HG02870 (cell line): ENCODE data around the gene CARD11.

Experiments
- ATAC-seq: cut with Tn5 transposase; IDR thresholded peaks from one replicate; pipeline ENCODE4 v1.9.1; 2021; ENCODE audit warnings: mild to moderate bottlenecking, moderate library complexity; ENCODE audit not compliant: unreplicated experiment

The CARD11 gene

DNA sequence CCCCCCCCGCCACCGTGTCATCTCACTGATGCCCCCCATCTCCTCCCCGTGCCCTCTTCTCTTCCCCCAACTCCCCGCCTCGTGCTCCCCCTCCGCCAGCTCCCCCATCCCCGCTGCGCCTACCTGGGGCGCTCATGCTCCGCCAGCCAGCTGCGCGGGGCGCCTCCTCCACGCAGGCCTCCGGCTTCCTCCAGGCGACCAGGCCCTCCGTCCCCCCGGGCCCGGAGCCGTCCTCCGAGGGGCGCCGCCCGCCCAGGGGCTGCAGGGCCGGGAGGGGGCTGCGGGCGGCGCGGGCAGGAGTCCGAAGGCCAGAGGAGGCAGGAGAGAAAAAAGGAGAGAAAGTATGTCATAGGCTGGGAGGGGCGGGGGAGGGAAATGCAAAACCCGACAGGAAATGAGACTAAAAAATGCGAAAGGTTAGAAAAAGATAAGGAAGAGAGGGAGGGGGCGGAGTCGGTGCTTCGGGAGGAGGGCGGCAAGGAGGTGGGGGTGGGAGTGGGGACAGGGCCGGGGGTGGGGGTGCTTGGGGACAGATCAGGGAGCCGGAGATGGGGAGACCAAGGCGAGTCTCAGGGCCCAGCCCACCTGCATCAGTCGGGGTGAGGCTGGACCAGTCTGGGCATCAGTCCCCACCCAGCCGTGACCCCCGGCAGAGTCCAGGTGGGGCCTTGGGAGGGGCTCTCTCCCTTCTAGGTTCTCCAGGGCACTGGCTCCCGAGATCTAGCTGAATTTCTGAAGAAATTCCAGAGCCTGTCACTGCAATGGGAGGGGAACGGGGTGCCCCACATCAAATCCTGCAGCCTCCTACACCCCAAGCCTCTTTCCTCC is at the start of gene CARD11:
CARD11 (minus strand) TSS at position 324 of the 828 bp plus-strand sequence. CDS start 85,361 bp downstream, outside the sequence.
- no peak for ATAC-seq

DNA sequence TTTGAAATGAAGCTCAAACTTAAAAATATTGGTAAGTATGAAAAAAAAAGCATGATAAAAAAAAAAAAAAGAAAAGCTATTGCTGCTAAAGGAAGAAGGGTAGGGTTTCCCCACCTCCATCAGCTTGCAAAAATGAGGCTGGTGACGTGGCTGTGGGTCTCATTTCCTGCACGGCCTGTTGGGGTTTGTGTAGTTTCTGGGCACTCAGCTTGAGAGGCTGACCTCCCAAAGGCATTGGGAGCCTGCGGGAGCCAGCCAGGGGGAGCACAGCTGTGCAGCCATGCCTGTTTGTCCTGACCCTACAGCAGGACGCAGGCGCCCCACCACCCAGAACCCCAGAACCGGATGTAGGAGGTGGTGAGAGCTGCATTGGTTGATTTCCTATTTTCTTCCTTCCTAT is 48.8 kb upstream of the CARD11 start:
- peak; percentile 63 for ATAC-seq

DNA sequence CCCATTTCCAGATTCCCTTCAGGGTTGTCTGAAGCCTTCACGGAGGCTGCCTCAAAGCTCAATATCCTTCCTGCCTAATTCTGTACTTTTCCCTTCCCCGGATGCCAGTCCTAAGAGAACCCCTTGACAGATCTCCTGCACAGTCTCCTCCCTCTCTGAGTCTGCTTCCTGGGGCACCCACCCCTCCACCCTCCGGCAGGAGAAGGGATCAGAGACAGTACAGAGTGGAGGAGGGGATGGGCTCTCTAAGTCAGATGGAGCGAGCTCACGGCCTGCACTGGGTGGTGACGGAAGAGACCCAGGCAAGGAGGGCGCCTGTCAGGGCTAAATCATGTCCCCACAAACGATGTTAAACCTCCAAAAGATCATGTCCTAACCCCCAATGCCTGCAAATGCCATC is 48.0 kb upstream of the CARD11 start:
- no peak for ATAC-seq

- ATAC-seq: no peak
Observed at GRCh38 chr7:3089493-3089892, 45.8 kb upstream of the CARD11 start.

- no peak for ATAC-seq
Observed at GRCh38 chr7:3087243-3087755, 43.6 kb upstream of the CARD11 start.

DNA sequence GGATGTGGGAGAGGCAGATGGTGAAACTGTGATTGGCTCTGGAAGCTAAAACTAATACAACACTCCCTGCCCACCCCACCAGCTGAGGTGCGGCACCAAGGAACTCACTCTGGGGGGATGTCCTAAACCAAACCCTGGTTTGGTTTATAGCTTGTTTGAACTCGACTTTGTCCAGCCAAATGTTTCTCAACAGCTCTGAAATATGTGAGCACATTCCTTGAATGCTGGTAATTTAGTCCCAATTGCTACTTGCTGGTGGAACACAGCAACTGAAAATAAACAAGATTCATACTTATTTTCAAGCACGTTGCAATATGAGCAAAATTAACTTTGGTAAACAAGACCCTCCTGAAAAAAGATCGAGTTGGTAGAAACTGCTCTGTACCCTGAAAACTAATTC is 39.7 kb upstream of the CARD11 start:
- no peak for ATAC-seq

- ATAC-seq: no peak
Observed at GRCh38 chr7:3082831-3083230, 39.2 kb upstream of the CARD11 start.

GRCh38 chr7:3082386-3082785 is 38.7 kb upstream of the CARD11 start:
- no peak for ATAC-seq

DNA sequence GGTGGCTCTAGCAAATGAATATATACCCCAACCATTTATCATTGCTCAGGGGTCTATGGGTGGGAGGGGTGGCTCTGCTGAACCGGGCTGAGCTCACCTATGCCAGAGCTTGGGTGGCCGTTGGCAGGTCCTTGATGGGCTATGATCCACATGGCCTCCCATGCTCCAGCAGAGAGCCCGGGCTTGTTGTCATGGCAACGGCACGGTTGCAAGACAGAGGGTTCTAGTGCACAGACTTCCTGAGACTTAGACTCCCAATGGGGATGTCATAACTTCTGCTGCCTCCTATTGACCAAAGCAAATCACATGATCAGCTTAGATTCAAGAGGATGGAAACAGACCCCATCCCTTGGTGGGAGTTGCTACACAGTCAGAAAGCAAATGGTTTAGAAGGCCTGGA is 36.4 kb upstream of the CARD11 start:
- ATAC-seq: no peak

GRCh38 chr7:3078514-3078913 is 34.8 kb upstream of the CARD11 start:
- ATAC-seq: no peak

DNA sequence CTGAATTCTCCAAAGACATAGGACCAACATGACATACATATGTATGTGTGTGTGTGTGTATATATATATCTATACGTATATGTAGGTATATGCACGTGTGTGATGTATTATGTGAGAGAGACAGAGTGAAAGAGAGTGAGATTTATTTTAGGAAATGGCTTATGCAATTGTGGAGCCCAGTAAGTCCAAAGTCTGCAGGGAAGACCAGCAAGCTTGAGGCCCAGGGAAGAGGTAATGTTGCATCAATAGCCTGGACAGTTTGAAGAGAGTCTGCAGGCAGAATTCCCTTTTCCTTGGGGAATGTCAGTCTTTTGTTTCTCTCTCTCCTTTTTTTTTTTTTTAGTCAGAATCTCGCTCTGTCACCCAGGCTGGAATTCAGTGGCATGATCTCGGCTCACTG is 33.0 kb upstream of the CARD11 start:
- ATAC-seq: no peak

- ATAC-seq: no peak
Observed at GRCh38 chr7:3076163-3076562, 32.5 kb upstream of the CARD11 start.

DNA sequence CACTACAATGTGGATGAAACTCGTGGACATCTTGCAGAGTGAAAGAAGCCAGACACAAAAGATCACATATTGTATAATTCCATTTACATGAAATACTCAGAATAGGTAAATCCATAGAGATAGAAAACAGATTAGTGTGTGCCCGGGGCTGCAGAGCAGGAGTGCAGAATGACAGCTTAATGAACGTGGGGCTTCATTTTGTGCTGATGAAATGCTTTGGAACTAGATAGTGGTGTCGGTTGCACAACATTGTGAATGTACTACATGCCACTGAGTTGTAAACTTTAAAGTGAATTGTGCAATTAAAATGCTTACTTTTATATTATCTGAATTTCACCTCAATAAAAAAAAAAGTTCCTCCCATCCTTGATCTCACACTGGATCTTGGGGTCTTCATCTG is 31.8 kb upstream of the CARD11 start:
- ATAC-seq: no peak

GRCh38 chr7:3074459-3074821 is 30.8 kb upstream of the CARD11 start:
- no peak for ATAC-seq

DNA sequence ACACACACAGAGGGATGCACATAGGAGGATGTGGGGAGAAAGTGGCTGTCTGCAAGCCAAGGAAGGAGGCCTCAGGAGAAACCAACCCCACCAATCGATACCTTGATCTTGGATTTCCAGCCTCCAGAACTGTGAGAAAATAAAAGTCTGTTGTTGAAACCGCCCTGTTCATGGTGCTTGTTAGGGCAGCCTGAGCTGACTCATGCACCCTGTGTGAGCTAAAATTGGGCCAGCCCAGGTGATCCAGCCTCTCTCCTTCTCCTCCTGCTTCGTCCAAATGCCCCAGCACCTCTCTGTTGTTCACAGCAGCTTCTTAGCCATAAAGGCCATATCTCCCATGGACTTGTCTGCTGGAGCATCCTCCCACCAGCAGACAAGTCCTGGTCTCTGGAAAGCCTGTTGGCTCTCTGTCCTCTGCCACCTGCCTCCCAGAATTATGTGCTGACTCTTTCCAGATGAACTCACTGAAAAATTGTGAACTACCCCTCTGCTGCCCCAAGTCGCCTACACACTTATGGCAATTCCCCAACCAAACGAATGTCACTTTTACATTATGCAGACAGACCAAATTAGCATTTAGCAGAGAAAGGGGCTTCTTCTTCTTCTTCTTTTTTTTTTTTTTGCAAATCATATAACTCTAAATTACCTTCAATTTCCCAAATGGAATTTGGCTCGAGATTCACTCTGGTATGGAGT is 30.2 kb upstream of the CARD11 start:
- no peak for ATAC-seq

GRCh38 chr7:3070908-3071307 is 27.2 kb upstream of the CARD11 start:
- ATAC-seq: no peak

DNA sequence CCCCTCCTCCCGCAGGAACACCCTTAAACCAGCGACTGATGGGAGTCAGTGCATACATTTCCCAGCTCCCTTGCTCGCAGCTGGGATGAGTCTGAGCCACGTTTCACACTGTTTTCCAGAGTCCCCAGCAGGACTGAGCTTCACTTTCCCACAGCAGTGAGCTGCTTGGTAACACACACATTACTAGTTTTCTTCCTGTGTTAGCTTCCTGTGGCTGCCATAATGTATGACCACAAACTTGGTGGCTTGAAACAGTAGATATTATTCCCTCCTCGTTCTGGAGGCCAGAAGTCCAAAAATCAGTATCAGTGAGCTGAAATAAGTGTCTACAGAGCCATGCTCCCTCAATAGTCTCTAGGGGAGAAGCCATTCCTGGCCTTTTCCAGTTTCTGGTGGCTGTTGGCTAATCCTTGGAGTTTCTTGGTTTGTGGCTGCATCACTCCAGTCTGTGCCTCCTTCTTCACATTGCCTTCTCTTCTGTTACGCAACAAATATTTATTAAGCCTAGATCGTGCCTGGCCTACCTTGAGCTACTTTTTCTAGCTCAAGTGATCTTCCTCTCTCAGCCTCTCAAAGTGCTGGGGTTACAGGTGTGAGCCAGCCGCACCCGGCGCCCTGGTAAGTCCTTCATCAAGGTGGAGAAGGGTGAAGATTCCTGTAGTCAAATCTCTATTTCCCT is 26.2 kb upstream of the CARD11 start:
- ATAC-seq: no peak

DNA sequence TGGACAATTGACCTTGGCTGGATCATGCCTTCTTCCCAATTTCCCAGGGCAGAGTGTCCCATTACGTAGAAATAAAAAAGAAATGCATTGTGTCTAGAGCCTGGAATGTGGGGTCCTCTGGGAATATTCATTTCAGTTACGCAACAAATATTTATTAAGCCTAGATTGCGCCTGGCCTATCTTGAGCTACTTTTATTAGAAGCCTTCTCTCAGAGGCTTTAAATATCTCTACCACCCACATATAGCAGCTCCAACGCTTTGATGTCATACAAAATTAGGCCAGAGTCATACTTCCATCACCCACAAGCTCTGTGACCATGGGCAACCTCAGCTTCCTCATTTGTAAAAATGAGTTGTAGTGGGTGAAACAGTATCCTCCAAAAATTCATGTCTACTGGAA is 24.9 kb upstream of the CARD11 start:
- peak; percentile 48 for ATAC-seq

GRCh38 chr7:3067606-3068380 is 24.1 kb upstream of the CARD11 start:
- no peak for ATAC-seq

GRCh38 chr7:3067193-3067592 is 23.5 kb upstream of the CARD11 start:
- ATAC-seq: no peak

DNA sequence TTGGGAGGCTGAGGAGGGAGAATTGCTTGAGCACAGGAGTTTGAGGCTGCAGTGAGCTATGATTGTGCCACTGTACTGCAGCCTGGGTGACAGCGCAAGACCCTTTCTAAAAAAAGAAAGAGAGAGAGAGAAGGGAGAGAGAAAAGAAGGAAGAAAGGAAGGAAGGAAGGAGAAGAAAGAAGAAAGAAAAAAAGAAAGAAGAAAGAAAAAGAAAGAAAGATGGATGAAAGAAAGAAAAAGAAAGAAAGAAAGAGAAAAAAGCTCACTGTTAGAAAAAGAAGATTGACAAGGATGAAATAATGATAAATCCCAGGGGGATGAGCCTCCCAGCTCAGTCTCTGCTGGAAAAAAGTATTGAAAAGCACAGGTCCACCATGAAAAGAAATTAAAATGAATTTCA is 22.8 kb upstream of the CARD11 start:
- ATAC-seq: no peak
